Activated naive CD4-positive, alpha-beta T cell (primary cell): ENCODE measurements around the gene KIRREL3.

Source experiments
- DNase-seq, 4 experiments: peaks; one replicate each; lab custom pipeline; 2025; lab: John Stamatoyannopoulos, UW

Gene KIRREL3

GRCh38 chr11:126467471-126467870 is 533.1 kb downstream of the KIRREL3 start:
- DNase-seq = no peak

- DNase-seq = no peak
These were observed 533.6 kb downstream of the KIRREL3 start for GRCh38 chr11:126467046-126467370.

DNA sequence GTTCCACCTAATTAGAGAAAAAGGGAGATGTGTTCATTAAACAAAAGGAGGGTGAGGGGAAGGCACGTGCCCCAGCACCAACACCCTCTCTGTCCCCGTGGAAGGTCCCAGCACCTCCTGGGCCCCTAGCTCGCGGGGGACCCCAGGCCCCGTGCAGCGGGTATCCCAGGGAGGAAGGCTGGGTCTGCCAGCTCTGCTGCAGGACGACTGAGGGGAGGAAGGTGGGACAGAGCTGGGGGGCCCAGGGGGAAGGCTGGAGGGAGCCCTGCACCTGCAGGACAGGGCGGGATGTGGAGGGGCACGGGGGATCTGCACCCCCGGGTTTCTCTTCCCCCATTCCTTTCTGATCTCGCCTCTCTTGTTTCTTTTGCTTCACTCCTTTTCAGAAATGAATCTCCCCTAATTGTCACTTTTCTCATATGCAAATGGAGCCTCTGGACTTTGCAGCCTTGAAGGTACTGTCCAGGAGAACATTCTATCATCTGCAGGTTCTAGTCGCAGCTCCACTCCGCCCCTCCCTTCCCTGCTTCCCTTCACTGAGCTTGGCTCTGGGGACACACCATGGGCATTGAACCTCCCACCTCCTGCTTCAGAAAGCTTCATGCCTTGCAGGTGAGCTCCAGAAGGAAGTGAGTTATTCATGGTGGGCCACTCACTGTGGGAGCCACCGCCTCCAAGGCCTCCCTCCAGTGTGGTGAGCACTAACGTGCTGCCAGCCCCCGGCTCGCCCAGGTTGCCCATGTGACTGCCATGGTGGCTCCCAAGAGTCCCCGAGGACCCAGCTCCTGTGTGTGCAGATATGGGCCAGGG is 534.1 kb downstream of the KIRREL3 start:
- DNase-seq = no peak

DNA sequence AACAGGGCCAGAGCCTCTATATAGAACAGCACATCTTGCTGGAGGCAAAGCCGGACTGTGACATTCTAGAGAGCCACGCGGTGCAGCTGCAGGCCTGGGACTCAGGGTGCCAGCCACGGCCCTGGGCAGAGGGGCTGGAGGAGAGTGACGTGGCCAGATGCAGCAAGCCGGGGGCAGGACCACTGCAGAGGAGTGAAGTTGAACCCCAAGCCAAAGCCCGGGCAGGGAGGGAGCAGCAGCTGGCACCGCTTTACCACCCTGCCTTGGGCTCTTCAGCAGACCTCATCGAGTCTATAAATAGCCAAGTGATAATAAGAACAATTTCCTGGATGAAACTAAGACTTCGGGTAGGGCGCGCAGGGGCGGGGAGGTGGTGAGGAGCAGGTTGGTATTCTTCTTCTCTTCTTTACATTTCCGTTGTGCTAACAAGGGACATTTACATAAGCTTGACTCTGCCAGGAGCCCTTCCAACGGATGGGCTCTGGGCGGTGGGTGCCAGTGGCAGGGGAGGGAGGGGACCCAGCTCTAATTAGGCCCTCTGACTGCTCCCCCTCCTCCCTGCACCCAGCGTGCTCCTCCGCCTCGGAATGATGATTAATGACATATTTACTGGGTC is 534.9 kb downstream of the KIRREL3 start:
- peak in 1 of 4 experiments; percentile 5 for DNase-seq

GRCh38 chr11:126464796-126465195 is 535.8 kb downstream of the KIRREL3 start:
- DNase-seq = no peak

GRCh38 chr11:126462422-126462821 is 538.1 kb downstream of the KIRREL3 start:
- no peak for DNase-seq

- no peak for DNase-seq
These were observed 538.6 kb downstream of the KIRREL3 start for GRCh38 chr11:126461996-126462395.

GRCh38 chr11:126461096-126461440 is 539.5 kb downstream of the KIRREL3 start:
- DNase-seq = no peak

- no peak for DNase-seq
These were observed 540.0 kb downstream of the KIRREL3 start for GRCh38 chr11:126460417-126461095.

- no peak for DNase-seq
These were observed 540.8 kb downstream of the KIRREL3 start for GRCh38 chr11:126459691-126460281.

GRCh38 chr11:126457817-126458216 is 542.8 kb downstream of the KIRREL3 start:
- DNase-seq = no peak

GRCh38 chr11:126456783-126457542 is 543.6 kb downstream of the KIRREL3 start:
- no peak for DNase-seq

GRCh38 chr11:126456089-126456488 is 544.5 kb downstream of the KIRREL3 start:
- DNase-seq = no peak

DNA sequence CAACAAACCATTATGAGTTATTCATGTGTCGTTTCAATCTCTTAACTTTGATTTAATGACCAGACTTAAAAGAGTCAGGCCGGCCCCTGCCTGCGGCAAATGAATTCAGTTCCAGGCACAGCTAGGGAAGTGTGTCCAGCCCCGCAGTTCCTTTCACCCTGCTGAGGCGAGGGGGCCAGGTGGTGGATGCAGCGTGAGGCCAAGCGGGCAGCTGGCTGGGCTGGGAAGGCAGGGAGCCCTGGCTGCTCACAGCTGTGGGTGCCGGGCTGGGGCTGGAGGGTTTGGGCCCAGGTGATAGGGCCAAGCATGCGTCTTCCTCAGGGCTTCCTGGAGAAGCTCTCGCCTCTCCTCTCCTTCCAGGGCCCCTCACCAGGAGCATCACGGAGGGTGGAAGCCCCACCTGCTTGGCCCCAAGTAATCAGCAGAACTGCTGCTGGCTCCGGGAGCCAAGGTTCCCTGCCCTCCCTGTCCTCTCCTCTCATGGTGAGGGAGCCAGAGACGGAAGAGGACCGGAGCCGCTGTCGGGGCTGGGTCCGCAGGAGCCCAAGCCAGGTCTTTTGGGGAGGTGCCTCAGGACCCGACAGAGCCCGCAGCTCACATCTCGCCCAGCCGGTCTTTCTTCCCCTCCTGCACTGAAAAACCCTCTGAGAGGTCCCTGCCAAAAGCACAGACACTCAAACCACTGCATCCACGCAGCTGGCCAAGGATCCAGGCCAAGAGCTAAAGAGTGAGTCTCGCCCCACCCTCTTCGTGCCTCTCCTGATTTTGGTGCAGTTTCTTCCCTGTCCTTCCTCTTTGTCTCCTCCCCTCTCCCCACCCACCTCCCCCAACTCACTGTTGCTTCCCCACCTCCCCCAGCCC is 548.1 kb downstream of the KIRREL3 start:
- no peak for DNase-seq

DNA sequence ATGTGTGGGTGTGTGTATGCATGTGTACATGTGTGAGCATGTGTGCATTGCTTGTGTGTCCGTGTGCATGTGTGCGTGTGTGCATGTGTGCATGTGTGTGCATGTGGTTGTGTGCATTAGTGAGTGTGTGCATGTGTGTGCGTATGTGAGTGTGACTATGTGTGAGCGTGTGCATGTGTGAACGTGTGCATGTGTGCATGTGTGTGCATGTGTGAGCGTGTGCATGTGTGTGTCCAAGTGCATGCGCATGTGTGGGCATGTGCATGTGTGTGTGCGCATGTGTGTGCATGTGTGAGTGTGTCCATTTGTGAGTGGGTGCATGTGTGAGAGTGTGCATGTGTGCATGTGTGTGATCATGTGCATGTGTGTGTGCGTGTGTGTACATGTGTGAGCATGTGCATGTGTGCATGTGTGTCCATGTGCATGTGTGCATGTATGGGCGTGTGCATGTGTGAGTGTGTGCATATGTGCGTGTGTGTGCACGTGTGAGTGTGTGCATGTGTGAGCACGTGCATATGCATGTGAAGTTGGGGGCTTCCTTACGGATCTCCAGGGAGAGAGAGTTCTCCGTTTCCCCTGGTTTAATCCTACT is 549.3 kb downstream of the KIRREL3 start:
- no peak for DNase-seq

DNA sequence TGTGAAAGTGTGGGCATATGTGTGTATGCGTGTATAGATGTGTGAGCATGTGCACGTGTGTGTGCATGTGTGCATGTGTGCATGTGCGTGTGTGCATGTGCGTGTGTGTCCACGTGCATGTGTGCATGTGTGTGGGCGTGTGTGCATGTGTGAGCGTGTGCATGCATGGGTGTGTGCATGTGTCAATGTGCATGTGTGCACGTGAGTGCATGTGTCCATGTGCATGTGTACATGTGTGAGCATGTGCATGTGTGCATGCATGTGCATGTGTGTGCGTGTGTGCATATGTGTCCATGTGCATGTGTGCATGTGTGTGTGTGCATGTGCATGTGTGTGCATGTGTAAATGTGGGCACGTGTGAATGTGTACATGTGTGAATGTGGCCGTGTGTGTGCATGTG is 549.8 kb downstream of the KIRREL3 start:
- DNase-seq = no peak

- no peak for DNase-seq
These were observed 550.4 kb downstream of the KIRREL3 start for GRCh38 chr11:126450198-126450597.

- DNase-seq = no peak
These were observed 554.0 kb downstream of the KIRREL3 start for GRCh38 chr11:126446581-126446980.

- DNase-seq = no peak
These were observed 556.5 kb downstream of the KIRREL3 start for GRCh38 chr11:126444072-126444471.

DNA sequence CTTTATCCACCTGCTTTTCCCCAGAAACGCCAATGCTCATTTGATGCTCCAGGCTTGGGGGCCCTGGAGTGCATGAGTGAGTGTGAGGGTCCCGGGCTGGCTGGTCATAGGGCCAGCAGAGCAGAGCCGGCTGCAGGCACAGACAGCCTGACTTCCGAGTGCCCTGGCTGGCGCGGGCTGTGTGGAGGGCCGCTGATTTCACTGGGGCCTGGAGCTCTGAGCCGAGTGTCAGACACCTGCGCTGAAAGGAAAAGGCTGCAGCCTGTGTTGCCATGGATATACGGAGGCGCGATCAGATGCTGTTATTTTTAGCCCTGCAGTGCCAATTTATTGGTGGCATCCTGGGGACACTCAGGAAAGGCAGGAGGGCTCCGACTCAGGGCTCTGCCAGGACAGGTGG is 557.5 kb downstream of the KIRREL3 start:
- no peak for DNase-seq
